ENCODE data around the gene TCF7L2.

TCF7L2 gene

DNA sequence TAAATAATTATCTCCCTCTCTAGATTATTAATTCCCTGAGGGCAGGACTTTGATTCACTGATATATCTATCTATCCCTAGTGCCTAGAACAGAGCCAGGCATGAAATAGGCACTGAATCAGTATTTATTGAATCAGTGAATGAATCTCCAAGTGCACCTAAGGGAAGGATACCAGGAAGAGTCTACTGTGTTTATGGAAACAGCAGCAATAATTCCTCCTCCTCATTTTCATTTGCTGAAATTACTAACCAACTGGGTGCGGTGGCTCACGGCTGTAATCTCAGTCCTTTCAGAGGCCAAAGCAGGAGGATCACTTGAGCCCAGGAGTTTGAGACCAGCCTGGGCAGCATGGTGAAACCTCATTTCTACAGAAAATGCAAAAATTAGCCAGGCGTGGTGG lies 161.2 kb downstream of the TCF7L2 start:
- no peak for DNase-seq
- Mint-ChIP-seq H3K4me1 (ENCODE audit: low read depth) (no peaks in the 10 kb centered on the region), H3K36me3 (ENCODE audit: low read depth) (no peaks in the 10 kb centered on the region), H3K4me3 (no peak overlapping the region), H3K9me3 (no peaks in the 10 kb centered on the region), H3K27me3 (peaks cover 3% of the 10 kb centered on the region), H3K27ac (no peak overlapping the region)

DNA sequence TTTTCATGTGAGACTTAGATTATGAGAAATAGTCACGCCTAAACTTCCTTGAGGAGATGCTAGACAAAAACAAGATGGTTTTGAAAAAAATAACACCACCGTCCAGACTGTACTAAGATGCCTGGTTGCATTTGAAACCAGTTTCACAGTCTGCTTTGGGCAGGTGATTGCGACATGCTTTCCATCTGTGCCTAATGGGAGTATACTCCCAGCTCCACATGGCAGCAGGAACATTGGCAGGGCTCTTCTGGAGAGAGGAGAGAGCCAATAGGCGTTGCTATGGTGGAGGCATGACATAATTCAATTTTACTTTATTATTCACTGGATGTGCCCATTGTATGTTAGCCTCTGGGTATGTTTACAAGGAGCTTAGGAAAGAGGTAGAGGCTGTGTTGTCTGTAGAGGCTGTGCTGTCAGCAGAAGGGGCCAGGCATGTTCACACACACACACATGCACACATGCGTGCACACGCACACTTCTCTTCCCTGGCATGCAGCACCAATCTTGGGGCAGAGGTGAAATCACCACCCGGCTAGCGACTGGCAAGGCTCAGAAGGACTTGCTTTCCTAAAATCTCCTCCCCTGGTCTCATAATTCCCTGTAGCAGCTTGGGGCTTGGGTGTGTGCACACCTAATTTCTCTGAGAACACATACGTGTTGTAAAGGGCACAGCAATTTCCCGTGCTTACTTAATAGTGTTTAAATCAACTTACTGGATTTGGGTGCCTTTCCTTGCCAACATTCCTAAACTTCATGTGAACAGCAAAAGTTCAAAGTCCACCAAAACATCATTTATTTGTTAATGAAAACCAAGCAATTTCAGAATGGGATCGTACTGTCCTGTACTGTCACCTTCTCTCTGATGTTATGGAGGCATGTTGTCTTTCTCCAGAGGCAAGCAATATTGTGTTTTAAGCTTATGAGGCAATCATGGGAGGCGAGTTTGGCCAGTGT lies 162.1 kb downstream of the TCF7L2 start:
- no peaks in the 10 kb centered on the region for H3K9me3 Mint-ChIP-seq
- no peak overlapping the region for H3K27ac Mint-ChIP-seq
- H3K4me3 Mint-ChIP-seq, result no peak overlapping the region

DNA sequence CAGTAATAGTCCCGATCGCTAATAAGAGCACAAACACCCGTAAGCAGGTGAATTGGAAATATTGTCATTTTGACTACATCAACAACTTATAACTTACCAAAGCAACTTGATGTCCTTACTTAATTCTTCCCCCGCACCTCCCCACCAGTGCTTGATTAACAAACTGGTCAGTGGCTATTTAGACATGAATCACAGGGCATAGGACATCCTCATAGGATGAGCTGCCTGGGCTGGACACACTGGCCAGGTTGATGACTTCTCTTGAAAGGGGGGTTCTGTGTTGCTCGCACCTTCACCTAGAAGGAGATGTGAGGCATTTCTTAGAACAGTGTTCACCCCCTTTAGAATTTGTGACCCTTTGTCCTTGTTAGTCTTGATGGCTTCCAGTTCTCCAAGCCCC lies 163.2 kb downstream of the TCF7L2 start:
- Mint-ChIP-seq H3K27me3 (peaks cover 6% of the 10 kb centered on the region), H3K4me3 (no peak overlapping the region), H3K9me3 (no peaks in the 10 kb centered on the region), H3K36me3 (ENCODE audit: low read depth) (no peaks in the 10 kb centered on the region), H3K27ac (no peak overlapping the region), H3K4me1 (ENCODE audit: low read depth) (no peaks in the 10 kb centered on the region)
- DNase-seq, result no peak

More for the DNA sequence above, 162.1 kb downstream of the TCF7L2 start:
- Mint-ChIP-seq H3K4me1 (ENCODE audit: low read depth) (no peaks in the 10 kb centered on the region), H3K27me3 (peaks cover 3% of the 10 kb centered on the region), H3K36me3 (ENCODE audit: low read depth) (no peaks in the 10 kb centered on the region)
- no peak for DNase-seq

DNA sequence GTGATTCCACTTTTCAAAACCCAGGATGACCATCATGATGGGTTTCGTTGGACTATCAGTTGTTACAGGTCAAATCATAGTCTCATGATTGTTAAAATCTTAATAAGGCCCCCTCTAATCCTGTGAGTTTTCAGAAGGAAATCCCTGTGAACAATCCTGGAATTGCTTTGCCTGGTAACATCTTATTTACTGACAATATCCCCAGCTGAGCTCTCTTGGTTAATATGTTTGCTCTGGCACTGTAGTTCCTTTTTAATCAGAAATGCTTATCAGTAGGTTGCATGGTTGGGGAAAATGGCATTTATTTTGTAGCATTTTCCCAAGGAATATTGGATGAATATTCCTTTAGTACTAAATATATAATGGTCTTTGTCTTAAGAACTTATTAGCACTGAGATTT lies 163.9 kb downstream of the TCF7L2 start:
- Mint-ChIP-seq H3K27me3 (peaks cover 9% of the 10 kb centered on the region), H3K4me1 (ENCODE audit: low read depth) (no peaks in the 10 kb centered on the region), H3K9me3 (no peaks in the 10 kb centered on the region), H3K36me3 (ENCODE audit: low read depth) (no peaks in the 10 kb centered on the region), H3K4me3 (no peak overlapping the region), H3K27ac (no peak overlapping the region)
- DNase-seq, result no peak

DNA sequence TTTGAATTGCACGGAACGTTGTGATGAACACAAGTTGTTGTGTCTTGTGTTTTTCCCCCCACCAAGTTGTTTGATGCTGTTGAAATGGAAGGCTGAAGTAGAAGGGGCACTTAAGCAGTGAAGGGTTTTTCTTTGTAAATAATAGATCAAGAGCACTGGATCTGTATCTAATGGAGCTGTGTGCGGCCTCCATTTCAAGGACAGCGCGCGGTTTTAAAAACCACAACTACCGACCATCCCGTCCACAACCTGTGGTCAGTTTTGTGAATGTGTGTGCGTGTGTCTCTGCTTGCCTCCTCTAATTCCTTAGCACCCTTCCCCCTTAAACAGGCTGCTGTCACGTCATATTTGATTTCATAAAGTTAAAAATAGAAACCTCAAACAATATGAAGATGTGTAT lies 165.5 kb downstream of the TCF7L2 start:
- H3K4me1 Mint-ChIP-seq (ENCODE audit: low read depth), result no peaks in the 10 kb centered on the region
- DNase-seq, result no peak
- H3K9me3 Mint-ChIP-seq, result no peaks in the 10 kb centered on the region
- H3K27ac Mint-ChIP-seq, result no peak overlapping the region
- H3K4me3 Mint-ChIP-seq, result no peak overlapping the region
- H3K27me3 Mint-ChIP-seq, result peaks cover 9% of the 10 kb centered on the region
- no peaks in the 10 kb centered on the region for H3K36me3 Mint-ChIP-seq (ENCODE audit: low read depth)

DNA sequence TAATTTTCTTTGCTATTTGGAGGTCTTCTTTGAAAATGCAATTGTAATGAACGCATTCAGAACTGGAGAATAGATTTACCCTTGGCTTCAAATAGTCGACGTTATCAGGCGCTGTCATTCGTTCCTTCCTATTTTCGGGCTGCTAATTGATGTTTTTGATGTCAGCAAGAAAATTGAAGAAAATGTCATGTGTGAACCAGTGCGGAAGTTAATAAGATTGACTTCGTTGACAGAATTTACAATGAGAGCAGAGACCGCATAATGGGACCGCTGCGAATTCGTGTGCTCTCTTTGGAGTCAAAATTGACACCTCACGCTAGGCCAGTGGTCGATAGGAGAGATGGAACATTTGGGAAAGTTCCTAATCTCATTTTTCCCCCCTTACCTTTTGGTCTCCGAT lies 168.8 kb downstream of the TCF7L2 start:
- Mint-ChIP-seq H3K27me3 (peaks cover 23% of the 10 kb centered on the region), H3K4me3 (no peak overlapping the region), H3K9me3 (no peaks in the 10 kb centered on the region), H3K36me3 (ENCODE audit: low read depth) (no peaks in the 10 kb centered on the region), H3K27ac (no peak overlapping the region), H3K4me1 (ENCODE audit: low read depth) (no peaks in the 10 kb centered on the region)
- no peak for DNase-seq

DNA sequence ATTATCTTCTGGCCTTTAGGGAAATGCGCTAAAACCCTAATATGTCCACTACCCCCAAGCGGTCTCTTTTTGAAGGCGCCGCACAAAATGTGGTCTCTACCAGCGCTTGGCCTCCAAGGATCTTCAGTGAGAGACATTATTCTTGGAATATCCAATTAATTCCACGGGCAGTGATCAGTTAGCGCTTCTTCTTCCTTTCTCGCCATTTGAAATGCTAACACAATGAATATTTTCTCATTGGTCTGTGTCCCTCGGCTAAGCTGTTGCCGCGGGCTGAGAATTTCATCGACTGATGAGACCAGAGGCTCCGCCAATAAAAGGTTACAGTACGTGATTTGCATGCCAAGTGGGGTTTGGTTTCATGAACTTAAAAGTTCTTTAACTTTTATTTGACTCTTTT lies 169.8 kb downstream of the TCF7L2 start:
- H3K27me3 Mint-ChIP-seq, result peaks cover 30% of the 10 kb centered on the region
- no peak overlapping the region for H3K4me3 Mint-ChIP-seq
- no peak for DNase-seq
- H3K4me1 Mint-ChIP-seq (ENCODE audit: low read depth), result no peaks in the 10 kb centered on the region
- H3K9me3 Mint-ChIP-seq, result no peaks in the 10 kb centered on the region
- no peak overlapping the region for H3K27ac Mint-ChIP-seq
- H3K36me3 Mint-ChIP-seq (ENCODE audit: low read depth), result no peaks in the 10 kb centered on the region

DNA sequence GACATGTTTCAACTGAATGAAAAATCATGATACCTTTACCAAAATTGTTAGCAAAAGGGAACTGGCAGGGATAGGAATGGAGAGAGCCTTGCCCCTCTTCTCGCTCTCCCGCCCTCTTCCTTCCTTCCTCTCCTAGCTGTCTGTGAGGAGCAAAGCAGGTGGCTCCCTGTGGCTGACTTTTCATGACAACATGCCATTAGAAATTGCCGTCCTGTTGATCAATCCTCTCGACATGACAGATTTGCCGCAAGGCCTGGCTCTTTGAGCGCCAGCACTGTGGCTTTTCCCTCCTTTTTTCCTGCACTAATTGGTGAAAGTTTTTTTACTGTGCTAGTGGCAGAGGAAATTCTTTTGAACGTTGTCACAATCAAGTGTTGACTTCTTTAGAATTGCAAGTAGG lies 171.1 kb downstream of the TCF7L2 start:
- Mint-ChIP-seq H3K27ac (no peak overlapping the region), H3K9me3 (no peaks in the 10 kb centered on the region), H3K36me3 (ENCODE audit: low read depth) (no peaks in the 10 kb centered on the region), H3K4me3 (no peak overlapping the region), H3K27me3 (peaks cover 39% of the 10 kb centered on the region), H3K4me1 (ENCODE audit: low read depth) (peaks cover 1% of the 10 kb centered on the region)
- no peak for DNase-seq

DNA sequence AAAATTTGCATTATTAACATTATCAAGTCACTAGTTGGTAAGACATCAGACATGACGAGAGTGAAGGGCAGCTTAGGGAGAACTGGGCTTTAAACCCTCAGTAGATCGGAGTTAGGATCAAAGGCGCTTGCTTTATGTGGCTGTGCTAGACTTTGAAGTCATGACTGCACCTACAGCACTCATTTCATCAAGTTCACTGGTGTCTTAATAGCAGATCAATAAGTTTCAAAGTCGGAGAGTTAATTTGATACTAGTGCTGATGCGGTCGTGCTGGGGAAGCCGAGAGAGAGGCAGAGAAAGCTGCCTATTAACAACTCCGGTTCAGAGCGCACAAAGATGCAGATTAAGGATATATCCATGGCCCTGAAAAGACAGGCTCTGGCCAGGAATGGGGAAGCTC lies 172.9 kb downstream of the TCF7L2 start:
- Mint-ChIP-seq H3K4me3 (no peak overlapping the region), H3K9me3 (no peaks in the 10 kb centered on the region), H3K27me3 (peaks cover 52% of the 10 kb centered on the region), H3K4me1 (ENCODE audit: low read depth) (peaks cover 5% of the 10 kb centered on the region), H3K36me3 (ENCODE audit: low read depth) (no peaks in the 10 kb centered on the region), H3K27ac (no peak overlapping the region)
- no peak for DNase-seq

DNA sequence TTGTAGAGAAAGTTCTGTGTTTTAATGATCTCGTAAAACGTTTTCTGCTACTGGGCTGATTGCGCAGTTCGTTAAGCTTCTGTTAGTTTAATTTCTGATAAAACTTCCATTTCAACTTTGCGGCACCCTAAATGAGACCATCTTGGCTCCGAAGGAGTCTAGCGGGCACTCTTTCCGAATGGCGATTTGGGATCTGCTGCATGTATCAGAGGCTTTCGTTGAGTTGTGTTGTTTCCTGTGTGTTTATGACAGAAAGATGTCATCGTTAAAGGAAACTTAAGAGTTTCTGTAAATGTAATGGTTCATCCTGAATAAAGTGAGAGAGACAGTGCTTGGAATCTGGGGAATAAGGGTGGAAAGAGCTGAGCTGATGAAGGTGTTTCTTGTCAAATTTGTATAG lies 174.7 kb downstream of the TCF7L2 start:
- Mint-ChIP-seq H3K4me3 (no peak overlapping the region), H3K27ac (no peak overlapping the region), H3K9me3 (no peaks in the 10 kb centered on the region), H3K27me3 (peaks cover 60% of the 10 kb centered on the region), H3K36me3 (ENCODE audit: low read depth) (no peaks in the 10 kb centered on the region), H3K4me1 (ENCODE audit: low read depth) (peaks cover 5% of the 10 kb centered on the region)
- DNase-seq, result no peak

DNA sequence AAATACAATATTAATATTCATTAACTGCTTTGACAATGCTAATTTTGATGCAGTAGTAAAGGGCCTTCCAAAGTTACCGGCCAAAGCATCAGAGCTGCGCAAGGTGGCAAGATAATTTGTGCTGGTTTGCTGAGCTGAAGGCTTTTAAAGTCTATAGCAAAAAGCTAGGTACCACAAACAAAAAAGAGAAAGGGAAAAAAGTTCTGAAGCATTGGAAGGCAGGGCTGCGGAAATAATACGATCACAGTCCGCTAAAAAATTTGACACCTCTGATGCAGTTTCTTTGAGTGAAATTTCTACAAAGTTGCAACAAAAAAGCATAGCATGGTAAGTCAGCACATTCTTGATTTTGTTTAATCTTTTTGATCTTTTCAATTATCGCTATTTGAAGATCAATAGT lies 175.6 kb downstream of the TCF7L2 start:
- H3K27ac Mint-ChIP-seq, result no peak overlapping the region
- H3K4me1 Mint-ChIP-seq (ENCODE audit: low read depth), result peaks cover 5% of the 10 kb centered on the region
- no peak for DNase-seq
- no peaks in the 10 kb centered on the region for H3K36me3 Mint-ChIP-seq (ENCODE audit: low read depth)
- H3K4me3 Mint-ChIP-seq, result no peak overlapping the region
- peaks cover 63% of the 10 kb centered on the region for H3K27me3 Mint-ChIP-seq
- no peaks in the 10 kb centered on the region for H3K9me3 Mint-ChIP-seq

DNA sequence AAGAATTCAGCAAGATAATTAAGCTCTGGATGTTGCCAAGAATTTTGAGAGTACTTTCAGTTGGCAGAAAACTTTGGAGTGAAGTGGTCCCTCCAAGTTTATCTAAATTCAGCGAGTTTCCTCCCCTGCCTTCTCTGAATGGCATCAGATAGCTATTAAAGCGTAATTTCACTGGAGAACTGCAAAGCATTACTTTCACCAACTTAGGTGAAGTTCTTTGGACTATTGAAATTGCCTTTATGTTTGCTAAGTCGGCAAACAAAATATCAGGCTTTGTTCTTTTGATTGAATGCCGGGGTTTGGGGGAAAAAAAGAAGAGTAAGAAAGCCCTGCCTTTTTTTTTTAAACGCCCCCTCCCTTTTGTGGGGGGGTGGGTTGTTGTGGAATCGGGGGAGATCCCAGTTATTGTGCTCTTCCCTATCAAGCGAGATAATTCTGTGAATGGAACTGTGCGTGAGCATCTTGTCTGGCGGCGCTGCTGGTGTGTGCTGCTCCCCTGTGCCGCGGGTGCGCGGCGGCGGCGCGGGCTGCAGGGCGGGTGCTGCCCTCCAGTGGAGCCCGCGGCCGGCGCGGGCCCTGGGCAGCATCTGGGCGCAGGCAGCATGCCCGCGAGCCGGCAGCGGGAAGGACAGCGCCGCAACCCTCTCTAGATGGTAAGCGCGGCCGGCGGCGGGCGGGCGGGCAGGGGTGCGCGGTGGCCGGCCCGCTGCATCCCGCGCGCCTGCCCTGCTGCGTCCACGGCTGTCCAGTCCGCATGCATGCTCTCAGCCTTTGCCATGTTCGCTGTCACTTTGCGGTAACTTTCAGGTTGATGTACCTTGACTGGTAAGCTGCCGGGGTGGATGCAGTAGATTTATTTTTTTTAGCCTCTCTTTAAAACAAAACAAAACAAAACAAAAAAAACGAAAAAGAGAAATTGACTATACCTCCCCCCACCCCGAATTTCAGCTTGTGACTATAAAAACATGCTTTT lies 176.5 kb downstream of the TCF7L2 start:
- Mint-ChIP-seq H3K4me3 (peak overlapping the region; percentile 56), H3K4me1 (ENCODE audit: low read depth) (peaks cover 5% of the 10 kb centered on the region), H3K36me3 (ENCODE audit: low read depth) (no peaks in the 10 kb centered on the region), H3K27ac (no peak overlapping the region), H3K27me3 (peaks cover 67% of the 10 kb centered on the region), H3K9me3 (no peaks in the 10 kb centered on the region)
- peak; percentile 60 for DNase-seq

DNA sequence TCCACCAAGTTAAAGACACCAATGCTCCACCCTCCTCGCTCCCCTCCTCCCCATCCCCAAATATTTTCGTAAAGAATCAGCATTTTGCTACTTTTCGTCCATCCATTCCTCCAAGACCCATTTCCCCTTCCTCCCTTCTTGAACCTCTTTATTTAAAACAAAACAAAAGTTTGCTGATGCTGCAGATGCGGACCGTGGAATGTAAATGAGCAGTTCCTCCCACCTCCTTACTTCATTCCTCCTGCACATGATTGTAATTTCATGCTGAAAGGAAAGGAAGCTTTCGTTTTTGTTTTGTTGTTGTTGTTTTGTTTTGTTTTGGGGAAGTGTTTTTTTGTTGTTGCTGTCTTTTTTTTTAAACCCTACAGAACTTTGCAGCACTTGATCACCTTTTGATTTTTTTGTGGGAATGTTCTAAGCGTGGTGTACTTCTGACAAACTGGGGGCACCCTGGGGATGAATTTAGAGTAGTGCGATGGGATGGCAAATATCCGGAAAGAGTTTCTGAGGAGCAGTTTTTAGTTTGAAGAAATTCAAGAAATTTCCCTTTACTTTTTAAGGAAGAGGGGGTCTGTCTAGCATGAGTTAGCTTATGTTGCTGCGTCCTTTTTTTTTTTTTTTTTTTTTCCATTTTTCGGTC lies 177.3 kb downstream of the TCF7L2 start:
- H3K27ac Mint-ChIP-seq, result no peak overlapping the region
- H3K36me3 Mint-ChIP-seq (ENCODE audit: low read depth), result no peaks in the 10 kb centered on the region
- no peaks in the 10 kb centered on the region for H3K9me3 Mint-ChIP-seq
- no peak overlapping the region for H3K4me3 Mint-ChIP-seq
- DNase-seq, result no peak
- peaks cover 5% of the 10 kb centered on the region for H3K4me1 Mint-ChIP-seq (ENCODE audit: low read depth)
- peaks cover 64% of the 10 kb centered on the region for H3K27me3 Mint-ChIP-seq

DNA sequence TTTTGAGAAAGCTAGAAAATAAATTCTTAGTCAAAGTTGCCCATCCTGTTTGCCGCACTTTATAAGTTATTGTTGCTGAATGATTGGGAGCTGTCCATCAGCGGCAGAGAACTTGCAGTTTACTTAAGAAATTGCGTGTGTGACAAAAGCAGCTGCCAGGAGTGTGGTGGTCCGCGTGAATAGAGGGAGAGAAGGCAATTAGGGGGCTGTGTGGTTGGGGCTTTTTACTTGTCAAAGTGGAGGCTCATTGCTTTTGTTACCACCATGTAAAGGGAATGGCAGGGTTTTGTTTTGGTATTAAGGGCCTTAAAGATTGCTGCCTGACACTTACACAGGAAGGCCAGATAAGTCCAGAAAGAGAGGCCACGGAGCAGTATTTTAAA lies 177.8 kb downstream of the TCF7L2 start:
- H3K9me3 Mint-ChIP-seq, result no peaks in the 10 kb centered on the region
- H3K36me3 Mint-ChIP-seq (ENCODE audit: low read depth), result no peaks in the 10 kb centered on the region
- no peak for DNase-seq
- H3K27ac Mint-ChIP-seq, result no peak overlapping the region
- H3K4me3 Mint-ChIP-seq, result no peak overlapping the region
- H3K4me1 Mint-ChIP-seq (ENCODE audit: low read depth), result peaks cover 5% of the 10 kb centered on the region
- H3K27me3 Mint-ChIP-seq, result peaks cover 63% of the 10 kb centered on the region
